ENCODE data around the gene LPAR1.

LPAR1 gene

GRCh38 chr9:111040494-111040893, 2.2 kb upstream of the LPAR1 start:
- TF ChIP-seq, protein P1, sequence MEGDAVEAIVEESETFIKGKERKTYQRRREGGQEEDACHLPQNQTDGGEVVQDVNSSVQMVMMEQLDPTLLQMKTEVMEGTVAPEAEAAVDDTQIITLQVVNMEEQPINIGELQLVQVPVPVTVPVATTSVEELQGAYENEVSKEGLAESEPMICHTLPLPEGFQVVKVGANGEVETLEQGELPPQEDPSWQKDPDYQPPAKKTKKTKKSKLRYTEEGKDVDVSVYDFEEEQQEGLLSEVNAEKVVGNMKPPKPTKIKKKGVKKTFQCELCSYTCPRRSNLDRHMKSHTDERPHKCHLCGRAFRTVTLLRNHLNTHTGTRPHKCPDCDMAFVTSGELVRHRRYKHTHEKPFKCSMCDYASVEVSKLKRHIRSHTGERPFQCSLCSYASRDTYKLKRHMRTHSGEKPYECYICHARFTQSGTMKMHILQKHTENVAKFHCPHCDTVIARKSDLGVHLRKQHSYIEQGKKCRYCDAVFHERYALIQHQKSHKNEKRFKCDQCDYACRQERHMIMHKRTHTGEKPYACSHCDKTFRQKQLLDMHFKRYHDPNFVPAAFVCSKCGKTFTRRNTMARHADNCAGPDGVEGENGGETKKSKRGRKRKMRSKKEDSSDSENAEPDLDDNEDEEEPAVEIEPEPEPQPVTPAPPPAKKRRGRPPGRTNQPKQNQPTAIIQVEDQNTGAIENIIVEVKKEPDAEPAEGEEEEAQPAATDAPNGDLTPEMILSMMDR (IDR thresholded peaks at IDR 0.05; ENCODE audit: low read depth, low read length, missing control alignments) = no peak
- H3K4me3 ChIP-seq (ENCODE audit: low read depth, low read length) = no peak overlapping the region
- in situ Hi-C loops (cut with HindIII; ENCODE audit: low sequenced_read_pairs) = no loop called here
- no peak for DNase-seq (ENCODE audit: low read depth)

DNA sequence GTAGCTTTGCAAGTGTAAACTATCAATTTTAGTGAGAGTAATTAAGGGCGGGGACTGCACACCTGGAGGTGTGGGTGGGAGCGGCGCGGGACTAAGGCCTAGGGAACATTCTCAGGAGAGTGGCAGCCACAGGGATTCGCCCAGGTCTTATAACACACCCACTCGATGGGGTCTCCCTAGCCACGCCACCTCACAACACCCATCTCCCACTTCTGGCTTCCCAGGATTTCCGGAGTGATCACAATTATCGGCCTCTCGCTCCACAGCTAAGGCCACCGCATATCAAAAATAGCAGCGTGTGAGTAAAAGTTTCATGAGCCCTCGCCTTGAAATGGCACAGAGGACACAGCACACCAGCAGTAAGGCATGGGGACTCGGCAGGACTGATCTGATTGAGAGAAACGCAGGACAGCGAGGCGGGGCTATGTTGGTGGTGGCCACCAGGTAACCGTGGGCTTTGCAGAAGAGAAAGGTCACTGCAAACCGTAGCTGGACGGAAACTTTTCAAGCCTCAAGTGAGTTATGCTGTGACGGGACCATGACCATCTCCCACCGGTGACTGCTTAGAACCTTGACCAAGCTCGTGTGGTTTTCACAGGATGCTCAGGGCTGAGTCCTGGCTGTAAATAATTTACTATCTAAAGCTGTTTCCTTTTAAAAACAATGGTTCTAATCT, 1.1 kb upstream of the LPAR1 start:
- peak overlapping the region; percentile 88 for H3K4me3 ChIP-seq (ENCODE audit: low read depth, low read length)

GRCh38 chr9:111037708-111038330, 451 bp downstream of the LPAR1 start:
- TF ChIP-seq, protein P1 (IDR thresholded peaks at IDR 0.05; ENCODE audit: low read depth, low read length, missing control alignments) = no peak
- no peak for DNase-seq (ENCODE audit: low read depth)
- in situ Hi-C loops (cut with HindIII; ENCODE audit: low sequenced_read_pairs) = no loop called here
- peak overlapping the region; percentile 88 for H3K4me3 ChIP-seq (ENCODE audit: low read depth, low read length)

More for the DNA sequence above, 1.1 kb upstream of the LPAR1 start:
- TF ChIP-seq, protein P1 (IDR thresholded peaks at IDR 0.05; ENCODE audit: low read depth, low read length, missing control alignments) = no peak
- in situ Hi-C loops (cut with HindIII; ENCODE audit: low sequenced_read_pairs) = no loop called here
- DNase-seq (ENCODE audit: low read depth) = no peak

DNA sequence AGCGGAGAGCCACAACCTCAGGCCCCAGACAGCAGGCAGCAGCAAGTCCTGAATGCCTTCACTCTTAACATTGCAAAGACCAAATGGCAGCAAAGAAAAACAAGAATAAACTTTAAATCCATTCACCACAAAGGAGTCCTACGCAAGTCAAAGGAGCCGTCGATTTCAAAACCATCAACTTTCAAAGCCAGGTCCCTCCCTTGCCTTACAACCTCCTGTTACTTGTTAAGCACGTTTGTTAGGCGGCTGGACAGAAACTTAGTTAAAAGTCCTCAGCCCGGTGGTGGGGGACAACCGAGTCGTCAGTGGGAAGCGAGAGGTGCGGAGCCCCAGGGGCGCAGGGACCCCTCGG, 938 bp downstream of the LPAR1 start:
- in situ Hi-C loops (cut with HindIII; ENCODE audit: low sequenced_read_pairs) = no loop called here
- peak overlapping the region; percentile 88 for H3K4me3 ChIP-seq (ENCODE audit: low read depth, low read length)
- TF ChIP-seq, protein P1 (IDR thresholded peaks at IDR 0.05; ENCODE audit: low read depth, low read length, missing control alignments) = no peak
- no peak for DNase-seq (ENCODE audit: low read depth)

DNA sequence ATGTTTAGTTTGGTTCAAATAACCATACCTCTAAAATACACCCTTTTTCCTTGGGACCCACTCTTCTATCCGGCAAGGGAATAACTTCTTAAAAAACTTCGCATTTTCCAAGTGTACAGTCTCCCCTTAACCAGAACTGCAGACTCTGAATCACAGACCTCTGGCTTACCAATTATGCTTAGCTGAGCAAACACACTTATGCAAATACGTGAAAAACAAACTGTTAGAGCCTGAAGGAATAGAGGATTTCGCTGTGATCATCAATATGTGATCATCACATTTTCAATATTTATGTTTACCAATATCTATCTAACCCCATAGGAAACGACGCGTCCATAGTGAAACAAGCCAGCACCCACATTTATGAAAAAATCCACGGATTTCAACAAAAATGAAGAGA, 1.3 kb downstream of the LPAR1 start:
- TF ChIP-seq, protein P1 (IDR thresholded peaks at IDR 0.05; ENCODE audit: low read depth, low read length, missing control alignments) = no peak
- DNase-seq (ENCODE audit: low read depth) = no peak
- H3K4me3 ChIP-seq (ENCODE audit: low read depth, low read length) = peak overlapping the region; percentile 88
- in situ Hi-C loops (cut with HindIII; ENCODE audit: low sequenced_read_pairs) = no loop called here

GRCh38 chr9:111036429-111036789, 1.9 kb downstream of the LPAR1 start:
- peak overlapping the region; percentile 88 for H3K4me3 ChIP-seq (ENCODE audit: low read depth, low read length)
- TF ChIP-seq, protein P1 (IDR thresholded peaks at IDR 0.05; ENCODE audit: low read depth, low read length, missing control alignments) = peak; percentile 72
- in situ Hi-C loops (cut with HindIII; ENCODE audit: low sequenced_read_pairs) = no loop called here
- DNase-seq (ENCODE audit: low read depth) = no peak

All from astrocyte of the cerebellum (primary cell).